Measurements from ENCODE around the gene LAD1.

GRCh38 chr1:201393076-201393475, 6.0 kb downstream of the LAD1 start:
- no peak for TF ChIP-seq EZH2 (IDR thresholded peaks at IDR 0.05; ENCODE audit: borderline replicate concordance, insufficient read depth, low read length, poor library complexity, severe bottlenecking)
- no peak for TF ChIP-seq CTCF (IDR thresholded peaks at IDR 0.05; ENCODE audit: poor library complexity, severe bottlenecking)
- no peak for TF ChIP-seq RAD21 (conservative IDR thresholded peaks at IDR 0.05)

All from neural cell (in vitro differentiated cells).